VCaP (cell line): Measurements from ENCODE around the gene ADCY2.

Source experiments
- H3K27ac ChIP-seq: fragments of 450-650 bp; 2 replicates; pipeline ENCODE4 v1.5.1; 2017
- CTCF ChIP-seq: fragments of 450-650 bp; conservative IDR thresholded peaks from 2 replicates; pipeline ENCODE4 v1.5.1; 2017; ENCODE audit warnings: mild to moderate bottlenecking, moderate library complexity

Gene ADCY2

GRCh38 chr5:7611518-7611917 lies 215.6 kb downstream of the ADCY2 start:
- H3K27ac ChIP-seq = no peak overlapping the region
- no peak for TF ChIP-seq CTCF

DNA sequence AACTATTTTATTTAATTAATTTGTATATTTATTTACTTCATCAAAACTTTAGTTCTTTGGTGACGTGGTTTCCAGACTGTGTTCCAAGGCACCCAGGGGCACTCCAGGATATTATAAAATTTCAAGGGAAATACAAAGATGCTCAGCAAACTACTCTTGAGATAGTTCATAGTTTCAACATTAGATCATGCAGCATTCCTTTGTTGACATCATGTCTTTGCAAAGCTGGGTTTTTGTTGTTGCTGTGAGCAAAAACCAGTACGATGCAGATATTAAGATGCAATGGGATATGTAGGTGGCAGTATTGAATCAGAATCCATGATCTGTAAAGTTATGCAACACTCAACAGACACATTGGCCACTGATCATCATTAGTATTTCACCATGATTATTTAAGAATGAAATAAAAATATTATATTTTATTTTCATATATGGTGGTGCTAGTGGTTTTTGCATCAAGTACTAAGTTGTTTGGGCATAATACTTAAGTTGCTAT lies 219.7 kb downstream of the ADCY2 start:
- H3K27ac ChIP-seq = no peak overlapping the region
- TF ChIP-seq CTCF = no peak

DNA sequence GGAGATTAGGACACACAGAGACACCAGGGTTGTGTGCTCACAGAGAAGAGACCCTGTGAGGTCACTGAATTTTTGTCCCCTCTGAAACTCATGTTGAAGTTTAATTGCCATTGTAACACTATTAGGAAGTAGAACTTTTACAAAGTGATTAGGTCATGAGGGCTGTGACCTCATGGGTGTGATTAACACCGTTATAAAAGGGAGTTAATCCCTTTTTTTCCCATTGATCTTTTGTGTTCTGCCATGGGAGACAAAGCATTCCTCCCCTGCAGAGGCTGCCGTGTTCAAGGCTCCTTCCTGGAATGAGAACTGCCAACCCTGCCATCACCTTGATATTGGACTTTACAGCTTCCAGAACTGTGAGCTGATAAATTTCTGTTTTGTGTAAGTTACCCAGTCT lies 221.0 kb downstream of the ADCY2 start:
- H3K27ac ChIP-seq = no peak overlapping the region

GRCh38 chr5:7622498-7622897 lies 226.6 kb downstream of the ADCY2 start:
- no peak overlapping the region for H3K27ac ChIP-seq
- no peak for TF ChIP-seq CTCF

More for the DNA sequence above, 221.0 kb downstream of the ADCY2 start:
- no peak for TF ChIP-seq CTCF

- H3K27ac ChIP-seq = no peak overlapping the region
- TF ChIP-seq CTCF = no peak
These were observed 229.8 kb downstream of the ADCY2 start for GRCh38 chr5:7625740-7626139.

DNA sequence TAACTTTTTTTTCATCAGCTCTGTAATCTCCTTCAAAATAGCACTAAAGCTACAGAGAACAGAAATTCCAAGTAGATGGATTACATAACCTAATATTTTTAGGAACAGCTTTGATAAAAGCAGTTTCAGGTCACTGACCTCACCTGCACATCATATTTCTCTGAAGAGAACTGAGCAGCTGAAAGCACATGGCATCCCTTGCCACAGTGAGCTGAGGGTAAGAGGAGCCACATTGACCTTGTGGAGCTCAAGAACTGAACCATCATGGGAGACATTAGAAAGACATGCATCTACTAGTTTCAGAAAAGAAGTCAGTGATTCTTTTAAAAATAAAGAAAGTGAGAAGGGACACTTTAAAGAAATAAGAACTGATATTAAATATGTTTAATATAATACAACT lies 232.3 kb downstream of the ADCY2 start:
- TF ChIP-seq CTCF = no peak
- H3K27ac ChIP-seq = no peak overlapping the region

- H3K27ac ChIP-seq = no peak overlapping the region
- TF ChIP-seq CTCF = no peak
These were observed 232.9 kb downstream of the ADCY2 start for GRCh38 chr5:7628820-7629219.
